Measurements from ENCODE around the gene PARVA.

- TF ChIP-seq POLR2A (IDR thresholded peaks at IDR 0.05), result no peak
- TF ChIP-seq, protein P1, sequence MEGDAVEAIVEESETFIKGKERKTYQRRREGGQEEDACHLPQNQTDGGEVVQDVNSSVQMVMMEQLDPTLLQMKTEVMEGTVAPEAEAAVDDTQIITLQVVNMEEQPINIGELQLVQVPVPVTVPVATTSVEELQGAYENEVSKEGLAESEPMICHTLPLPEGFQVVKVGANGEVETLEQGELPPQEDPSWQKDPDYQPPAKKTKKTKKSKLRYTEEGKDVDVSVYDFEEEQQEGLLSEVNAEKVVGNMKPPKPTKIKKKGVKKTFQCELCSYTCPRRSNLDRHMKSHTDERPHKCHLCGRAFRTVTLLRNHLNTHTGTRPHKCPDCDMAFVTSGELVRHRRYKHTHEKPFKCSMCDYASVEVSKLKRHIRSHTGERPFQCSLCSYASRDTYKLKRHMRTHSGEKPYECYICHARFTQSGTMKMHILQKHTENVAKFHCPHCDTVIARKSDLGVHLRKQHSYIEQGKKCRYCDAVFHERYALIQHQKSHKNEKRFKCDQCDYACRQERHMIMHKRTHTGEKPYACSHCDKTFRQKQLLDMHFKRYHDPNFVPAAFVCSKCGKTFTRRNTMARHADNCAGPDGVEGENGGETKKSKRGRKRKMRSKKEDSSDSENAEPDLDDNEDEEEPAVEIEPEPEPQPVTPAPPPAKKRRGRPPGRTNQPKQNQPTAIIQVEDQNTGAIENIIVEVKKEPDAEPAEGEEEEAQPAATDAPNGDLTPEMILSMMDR (IDR thresholded peaks at IDR 0.05), result no peak
- no peak for TF ChIP-seq POLR2AphosphoS5 (IDR thresholded peaks at IDR 0.05)
Observed at GRCh38 chr11:12392672-12393071, 15.3 kb downstream of the PARVA start.

All from stomach (tissue), 4 donors.